Astrocyte of the hippocampus (primary cell): ENCODE results near the gene SLC1A5.
"Not testable (repeated sequence)": the region's sequence is repeated elsewhere in the genome, so short reads cannot be mapped to it uniquely, and the experiment has no call there.

Experiments used
- DNase-seq: peaks from one replicate; pipeline ENCODE4 v3.0.0; 2011; ENCODE audit warnings: low read depth, low spot score

SLC1A5 gene

DNA sequence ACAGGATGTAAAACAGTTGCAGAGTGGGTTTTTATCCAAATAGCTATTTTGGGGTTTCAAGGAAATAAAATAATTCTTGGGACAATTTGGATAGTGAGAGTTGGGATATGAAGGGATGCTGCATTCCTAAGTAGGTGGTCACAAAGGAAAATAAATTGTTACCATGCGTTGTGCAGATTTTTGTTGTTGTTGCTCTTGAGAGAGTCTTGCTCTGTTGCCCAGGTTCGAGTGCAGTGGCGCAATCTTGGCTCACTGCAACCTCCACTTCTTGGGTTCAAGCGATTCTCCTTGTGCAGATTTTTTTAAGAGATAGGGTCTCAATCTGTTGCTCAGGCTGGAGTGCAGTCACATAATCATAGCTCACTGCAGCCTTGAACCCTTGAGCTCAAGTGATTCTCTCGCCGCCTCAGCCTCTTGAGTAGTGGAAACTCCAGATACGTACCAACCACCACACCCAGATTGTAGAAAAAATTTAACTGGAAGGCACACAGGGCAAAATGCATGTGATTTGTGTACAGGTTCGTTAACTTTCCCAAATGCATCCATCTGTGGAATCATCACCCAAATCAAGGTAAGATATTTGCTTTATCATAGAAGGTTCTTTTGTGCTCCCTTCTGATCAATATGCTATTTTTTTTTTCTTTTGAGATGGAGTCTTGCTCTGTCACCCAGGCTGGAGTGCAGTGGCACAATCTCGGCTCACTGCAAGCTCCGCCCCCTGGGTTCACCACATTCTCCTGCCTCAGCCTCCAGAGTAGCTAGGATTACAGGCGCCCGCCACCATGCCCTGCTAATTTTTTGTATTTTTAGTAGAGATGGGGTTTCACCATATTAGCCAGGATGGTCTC is 16.0 kb downstream of the SLC1A5 start:
- DNase-seq = no peak

DNA sequence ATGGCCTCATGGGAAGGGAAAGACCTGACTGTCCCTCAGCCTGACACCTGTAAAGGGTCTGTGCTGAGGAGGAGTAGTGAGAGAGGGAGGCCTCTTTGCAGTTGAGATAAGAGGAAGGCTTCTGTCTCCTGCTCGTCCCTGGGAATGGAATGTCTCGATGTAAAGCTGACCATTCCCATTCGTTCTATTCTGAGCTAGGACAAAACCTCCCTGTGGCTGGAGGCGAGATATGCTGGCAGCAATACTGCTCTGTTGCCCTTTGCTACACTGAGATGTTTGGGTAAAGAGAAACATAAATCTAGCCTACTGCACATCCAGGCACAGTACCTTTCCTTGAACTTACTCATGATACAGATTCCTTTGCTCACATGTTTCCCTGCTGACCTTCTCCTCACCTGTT is 19.6 kb downstream of the SLC1A5 start:
- peak; percentile 28 for DNase-seq

DNA sequence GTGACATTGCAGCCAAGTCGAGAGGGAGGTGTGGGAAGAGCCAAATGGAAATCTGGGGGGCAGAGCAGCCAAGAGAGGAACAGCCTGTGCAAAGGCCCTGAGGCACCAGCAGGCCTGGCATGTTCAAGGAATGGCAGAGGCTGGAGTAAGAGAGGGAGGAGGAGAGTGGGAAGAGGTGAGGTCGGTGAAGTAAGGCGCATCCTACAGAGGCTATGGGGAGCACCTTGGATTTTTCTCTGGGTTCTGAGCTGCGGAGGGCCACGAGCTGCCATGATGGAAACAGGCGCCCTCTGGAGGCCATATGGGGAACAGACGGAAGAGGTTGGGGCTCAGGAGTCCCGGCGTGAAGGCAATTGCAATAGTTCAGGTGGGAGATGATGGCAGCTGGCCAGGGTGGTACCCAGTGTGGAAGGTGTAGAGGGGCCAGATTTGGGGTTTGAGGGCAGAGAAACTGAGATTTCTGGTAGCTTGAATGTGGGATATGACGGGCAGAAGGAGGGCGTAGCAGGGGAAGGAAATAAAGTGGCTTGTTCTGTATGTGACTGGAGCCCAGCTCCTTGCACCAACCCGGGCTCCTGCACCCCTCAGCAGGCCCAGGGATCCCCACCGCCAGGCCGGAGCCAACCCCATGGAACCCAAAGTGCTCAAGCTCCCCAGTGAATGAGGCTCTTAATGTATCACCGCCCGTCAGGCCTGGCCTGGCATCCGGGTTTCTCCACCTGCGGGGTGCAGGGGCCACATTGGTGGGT is 21.7 kb downstream of the SLC1A5 start:
- DNase-seq = no peak

DNA sequence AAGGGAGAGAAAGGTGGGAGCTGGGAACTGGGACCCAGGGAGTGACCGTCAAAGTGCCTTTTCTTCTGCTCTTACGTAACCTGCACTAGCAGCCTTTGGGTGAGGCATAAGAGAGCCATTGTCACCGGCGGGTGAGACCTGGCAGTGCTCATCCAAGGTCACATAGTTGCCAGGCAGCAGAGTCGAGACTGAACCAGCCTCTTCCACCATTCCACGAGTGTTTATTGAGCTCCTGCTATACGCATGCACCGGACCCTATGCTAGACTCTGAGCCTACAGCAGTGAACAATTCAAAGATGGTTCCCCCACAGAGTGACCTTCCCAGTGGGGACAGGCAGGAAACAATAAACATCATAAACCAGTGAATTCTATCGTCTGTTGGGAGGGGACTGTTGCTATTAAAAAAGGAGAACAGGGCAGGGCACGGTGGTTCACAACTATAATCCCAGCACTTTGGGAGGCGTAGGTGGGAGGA is 23.5 kb downstream of the SLC1A5 start:
- DNase-seq = no peak

DNA sequence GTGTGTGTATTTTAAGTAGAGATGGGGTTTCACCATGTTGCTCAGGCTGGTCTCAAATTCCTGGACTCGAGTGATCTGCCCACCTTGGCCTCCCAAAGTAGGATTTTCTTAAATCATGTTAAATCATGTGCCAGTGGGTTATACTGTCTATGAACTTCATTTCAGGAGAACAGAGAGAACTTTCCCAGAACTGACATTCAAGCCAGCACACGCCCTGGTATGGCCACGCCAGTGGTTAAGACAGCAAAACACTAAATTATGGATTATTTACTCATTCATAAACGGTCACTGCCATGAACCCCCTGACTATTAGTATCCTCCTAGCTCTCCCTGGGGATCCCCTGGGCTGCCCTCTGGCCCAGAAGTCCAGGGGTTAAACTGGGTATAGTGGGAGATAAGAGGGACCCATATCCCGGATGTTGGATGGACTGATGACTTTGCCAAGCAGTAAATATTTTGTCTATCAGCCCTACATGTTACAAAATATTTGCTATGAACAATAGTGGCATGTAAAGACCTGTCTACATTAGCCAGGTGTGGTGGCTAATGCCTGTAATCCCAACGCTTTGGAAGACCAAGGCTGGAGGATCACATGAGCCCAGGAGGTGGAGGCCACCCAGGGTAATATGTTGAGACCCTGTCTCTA is 26.0 kb downstream of the SLC1A5 start:
- no peak for DNase-seq

DNA sequence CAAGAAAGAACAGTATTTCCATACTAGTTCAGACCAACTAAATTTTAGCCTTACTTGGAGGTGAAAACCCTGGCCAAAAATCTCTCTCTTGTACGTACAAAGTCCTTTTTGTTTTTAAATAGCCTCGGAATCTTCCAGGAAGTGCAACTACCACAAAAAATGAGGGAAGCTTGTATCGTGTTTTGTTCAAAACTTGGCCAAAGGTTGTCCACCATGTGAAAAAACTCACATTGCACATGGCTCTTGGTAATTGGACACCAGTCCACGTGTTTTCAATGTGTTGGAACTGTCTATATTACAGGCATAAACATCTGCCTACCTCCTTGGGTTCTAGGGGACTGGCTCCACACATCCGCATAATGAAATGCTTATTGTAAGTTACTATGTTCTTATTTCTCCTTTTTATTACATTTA is 27.0 kb downstream of the SLC1A5 start:
- no peak for DNase-seq

DNA sequence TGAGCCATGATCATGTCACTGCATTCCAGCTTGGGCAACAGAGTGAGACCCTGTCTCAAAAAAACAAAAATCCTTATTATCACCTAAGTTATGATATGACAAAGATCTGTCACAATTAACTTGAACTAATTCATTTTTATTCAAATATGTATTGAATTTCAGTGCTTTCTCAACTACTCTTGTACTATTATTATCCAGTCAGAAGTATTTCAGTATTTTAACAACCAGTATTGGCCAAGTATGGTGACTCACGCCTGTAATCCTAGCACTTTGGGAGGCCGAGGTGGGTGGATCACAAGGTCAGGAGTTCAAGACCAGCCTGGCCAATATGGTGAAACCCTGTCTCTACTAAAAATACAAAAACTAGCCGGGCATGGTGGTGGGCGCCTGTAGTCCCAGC is 27.5 kb downstream of the SLC1A5 start:
- not testable (repeated sequence) for DNase-seq

- DNase-seq = no peak
Measured at GRCh38 chr19:46760363-46760762, 28.0 kb downstream of the SLC1A5 start.

DNA sequence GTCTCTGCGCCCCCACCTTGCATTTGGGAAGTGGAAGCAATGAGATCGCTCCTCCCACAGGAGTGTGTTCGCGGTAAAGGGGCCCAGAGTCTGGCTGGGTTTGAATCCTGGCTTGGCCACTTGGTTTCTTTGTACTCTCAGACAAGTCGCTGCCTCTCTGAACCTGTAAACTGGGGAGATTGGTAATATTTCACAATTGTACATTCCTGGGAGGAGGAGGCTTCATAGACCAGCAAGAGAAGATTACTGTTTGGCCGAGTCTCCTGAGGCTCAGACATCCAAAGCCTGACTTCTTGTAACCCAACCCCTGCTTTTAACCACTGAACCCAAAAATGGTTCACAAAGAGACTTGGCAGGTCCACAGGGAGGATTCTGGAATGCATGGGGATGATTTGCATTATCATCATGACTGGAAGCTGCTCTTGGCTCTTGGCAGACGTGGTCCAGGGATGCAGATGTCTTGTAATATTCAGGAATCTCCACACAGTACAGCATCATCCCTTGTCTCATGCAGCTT is 28.5 kb downstream of the SLC1A5 start:
- DNase-seq = no peak

- DNase-seq = no peak
Measured at GRCh38 chr19:46759206-46759605, 29.2 kb downstream of the SLC1A5 start.

GRCh38 chr19:46756544-46756888 is 31.9 kb downstream of the SLC1A5 start:
- DNase-seq = no peak

DNA sequence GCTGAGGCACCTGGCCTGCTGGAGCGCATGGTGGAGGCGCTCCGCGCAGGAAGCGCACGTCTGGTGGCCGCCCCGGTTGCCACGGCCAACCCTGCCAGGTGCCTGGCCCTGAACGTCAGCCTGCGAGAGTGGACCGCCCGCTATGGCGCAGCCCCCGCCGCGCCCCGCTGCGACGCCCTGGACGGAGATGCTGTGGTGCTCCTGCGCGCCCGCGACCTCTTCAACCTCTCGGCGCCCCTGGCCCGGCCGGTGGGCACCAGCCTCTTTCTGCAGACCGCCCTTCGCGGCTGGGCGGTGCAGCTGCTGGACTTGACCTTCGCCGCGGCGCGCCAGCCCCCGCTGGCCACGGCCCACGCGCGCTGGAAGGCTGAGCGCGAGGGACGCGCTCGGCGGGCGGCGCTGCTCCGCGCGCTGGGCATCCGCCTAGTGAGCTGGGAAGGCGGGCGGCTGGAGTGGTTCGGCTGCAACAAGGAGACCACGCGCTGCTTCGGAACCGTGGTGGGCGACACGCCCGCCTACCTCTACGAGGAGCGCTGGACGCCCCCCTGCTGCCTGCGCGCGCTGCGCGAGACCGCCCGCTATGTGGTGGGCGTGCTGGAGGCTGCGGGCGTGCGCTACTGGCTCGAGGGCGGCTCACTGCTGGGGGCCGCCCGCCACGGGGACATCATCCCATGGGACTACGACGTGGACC is 32.4 kb downstream of the SLC1A5 start:
- no peak for DNase-seq

- peak; percentile 29 for DNase-seq
Measured at GRCh38 chr19:46755077-46755852, 33.1 kb downstream of the SLC1A5 start.

DNA sequence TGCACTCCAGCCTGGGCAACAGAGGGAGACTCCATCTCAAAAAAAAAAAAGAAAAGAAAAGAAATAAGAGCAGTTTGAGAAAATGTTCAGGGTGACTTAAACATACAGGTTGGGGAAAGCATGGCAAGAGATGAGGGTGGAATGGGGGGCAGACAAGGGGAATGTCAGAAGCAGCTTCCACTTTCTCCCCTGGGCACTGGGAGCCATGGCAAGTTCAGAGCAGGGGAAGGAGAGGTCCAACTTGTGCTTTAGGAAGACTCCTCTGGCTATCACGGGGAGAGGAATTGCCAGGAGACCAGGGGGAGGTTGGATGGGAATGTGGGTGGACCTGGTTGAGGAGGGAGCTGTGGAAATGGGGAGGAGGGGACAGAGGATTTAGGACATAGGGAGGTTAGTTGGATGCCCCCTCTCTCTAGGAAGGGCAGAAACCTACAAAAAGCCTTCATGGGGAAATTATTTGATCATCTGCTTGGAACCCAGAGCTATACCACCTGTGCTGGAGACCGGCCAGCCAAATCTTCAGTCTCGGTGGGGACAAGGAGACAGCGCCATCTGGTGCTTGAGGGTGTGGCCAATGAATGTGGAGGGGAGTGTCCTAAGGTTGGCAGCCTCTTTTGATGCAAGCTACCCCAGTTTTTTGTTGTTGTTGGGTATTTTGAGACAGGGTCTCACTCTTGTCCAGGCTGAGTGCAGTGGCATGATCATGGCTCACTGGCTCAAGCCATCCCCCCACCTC is 34.8 kb downstream of the SLC1A5 start:
- no peak for DNase-seq

DNA sequence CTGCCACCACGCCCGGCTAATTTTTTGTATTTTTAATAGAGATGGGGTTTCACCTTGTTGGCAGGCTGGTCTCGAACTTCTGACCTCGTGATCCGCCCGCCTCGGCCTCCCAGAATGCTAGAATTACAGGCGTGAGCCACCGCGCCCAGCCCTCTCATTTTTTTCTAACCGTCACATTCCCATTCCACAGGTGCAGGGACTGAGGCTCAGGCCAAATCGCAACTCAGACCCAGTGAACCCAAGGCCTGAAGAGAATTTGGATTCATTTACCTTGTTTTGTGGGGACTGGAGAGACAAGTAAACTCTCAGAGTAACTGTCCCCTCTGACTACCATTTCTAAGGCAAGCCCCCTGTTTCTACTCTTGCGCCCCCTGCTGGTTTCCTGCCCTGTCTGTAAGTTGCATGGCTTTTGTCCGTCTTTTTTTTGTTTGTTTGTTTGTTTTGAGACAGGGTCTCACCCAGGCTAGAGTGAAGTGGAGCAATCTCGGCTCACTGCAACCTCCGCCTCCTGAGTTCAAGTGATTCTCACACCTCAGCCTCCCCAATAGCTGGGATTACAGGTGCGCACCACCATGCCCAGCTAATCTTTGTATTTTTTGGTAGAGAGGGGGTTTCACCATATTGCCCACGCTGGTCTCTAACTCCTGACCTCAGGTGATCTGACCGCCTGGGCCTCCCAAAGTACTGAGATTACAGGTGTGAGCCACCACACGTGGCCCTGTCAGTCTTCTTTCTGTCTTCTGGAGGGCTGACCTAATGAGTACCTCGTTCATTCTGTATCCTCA is 39.9 kb downstream of the SLC1A5 start:
- DNase-seq = peak; percentile 72

DNA sequence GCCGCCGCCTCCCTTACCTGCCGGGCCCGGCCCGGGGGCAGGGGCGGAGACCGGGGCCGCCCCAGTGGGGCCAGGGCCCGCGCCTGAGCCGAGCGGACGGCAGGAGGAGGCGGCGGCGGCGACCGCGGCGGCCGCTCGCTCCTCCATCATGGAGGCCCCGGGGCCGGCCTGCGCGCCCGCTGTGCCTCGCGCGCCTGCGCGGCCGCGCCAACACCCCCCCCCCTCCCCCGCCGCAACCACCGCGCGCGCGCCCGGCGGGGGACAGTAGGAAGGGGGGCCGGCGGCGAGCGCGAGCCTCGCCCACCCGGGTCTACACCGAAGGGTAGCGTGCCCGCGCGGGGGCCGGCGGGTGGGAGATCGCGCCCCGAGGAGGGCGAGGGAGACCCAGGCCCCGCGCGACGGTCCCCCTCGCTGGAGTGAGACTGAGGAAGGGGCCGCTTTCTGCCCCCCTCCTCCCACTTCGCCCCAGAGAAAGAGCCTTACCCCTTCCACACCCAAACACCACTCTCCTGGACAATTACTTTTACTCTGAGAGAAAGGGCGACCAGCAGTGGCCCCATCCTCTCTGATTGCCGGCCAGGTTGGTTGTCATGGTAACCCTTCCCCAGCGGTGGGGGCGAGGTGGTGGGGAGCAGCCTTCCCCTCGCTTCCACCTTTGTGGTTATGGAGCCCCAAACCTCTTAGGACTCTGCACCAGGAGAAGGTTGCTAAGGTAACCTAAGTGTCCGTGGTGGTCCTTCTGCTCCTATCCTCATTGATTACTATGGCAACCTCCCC is 41.9 kb downstream of the SLC1A5 start, which contains the start of gene STRN4:
Gene STRN4 (minus strand): TSS at position 170 of the 777 bp plus-strand sequence. CDS start 20 bp downstream, at position 150.
- DNase-seq = peak; percentile 85

- peak; percentile 51 for DNase-seq
Measured at GRCh38 chr19:46745521-46746280, 42.7 kb downstream of the SLC1A5 start, which contains the start of gene FKRP. FKRP (plus strand) TSS chr19:46746057; CDS start chr19:46755451, 9,394 bp downstream.
